ENCODE results near the gene ANP32B.

ANP32B gene

DNA sequence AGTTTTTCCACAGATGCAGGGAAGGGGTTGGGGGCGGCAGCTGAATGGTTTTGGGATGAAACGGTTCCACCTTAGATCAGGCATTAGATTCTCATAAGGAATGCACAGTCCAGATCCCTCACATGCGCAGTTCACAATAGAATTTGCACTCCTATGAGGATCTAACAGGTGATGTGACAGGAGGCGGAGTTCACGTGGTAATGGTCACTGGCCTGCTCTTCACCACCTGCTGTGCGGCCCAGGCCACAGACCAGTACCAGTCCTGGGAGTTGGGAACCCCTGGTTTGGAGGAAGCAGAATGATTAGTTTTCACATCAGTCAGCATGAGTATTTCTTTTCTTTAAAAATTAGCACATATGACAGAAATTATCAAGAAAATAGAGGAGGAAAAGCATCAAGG, 26.3 kb downstream of the ANP32B start:
- Histone ChIP-seq H2AK5ac (ENCODE audit: low read length) (no peak overlapping the region), H3K4me2 (ENCODE audit: low read length) (no peak overlapping the region), H3K4ac (ENCODE audit: low read depth, low read length) (no peak overlapping the region), H3K4me3 (ENCODE audit: low read length) (no peak overlapping the region), H2BK5ac (ENCODE audit: low read length) (no peak overlapping the region), H3K23ac (ENCODE audit: low read length) (no peak overlapping the region), H3K56ac (ENCODE audit: low read length) (no peak overlapping the region), H3K36me3 (ENCODE audit: control insufficient read depth, insufficient read depth, low read length) (peaks cover 34% of the 10 kb centered on the region), H3K9ac (ENCODE audit: low read length) (no peak overlapping the region), H3K27ac (ENCODE audit: low read depth, low read length) (no peak overlapping the region), H2BK15ac (replicated peaks; ENCODE audit: low read depth) (no peak overlapping the region), H4K5ac (ENCODE audit: low read length) (no peak overlapping the region), H3K79me2 (ENCODE audit: control insufficient read depth, insufficient read depth, low read length) (peaks cover 6% of the 10 kb centered on the region), H3K18ac (ENCODE audit: low read length) (no peak overlapping the region), H3K79me1 (ENCODE audit: low read length) (peaks cover 13% of the 10 kb centered on the region), H2BK120ac (ENCODE audit: low read depth, low read length) (no peak overlapping the region), H4K8ac (ENCODE audit: low read depth, low read length) (no peak overlapping the region), H3K27me3 (ENCODE audit: insufficient read depth, low read length, poor library complexity) (no peaks in the 10 kb centered on the region), H3K4me1 (ENCODE audit: control insufficient read depth, low read depth, low read length) (no peaks in the 10 kb centered on the region)
- no CpG with 5 or more reads among the region's 6 CpGs for WGBS (ENCODE audit: extremely low coverage, insufficient coverage, low lambda C conversion rate)
- DNase-seq, result no peak

DNA sequence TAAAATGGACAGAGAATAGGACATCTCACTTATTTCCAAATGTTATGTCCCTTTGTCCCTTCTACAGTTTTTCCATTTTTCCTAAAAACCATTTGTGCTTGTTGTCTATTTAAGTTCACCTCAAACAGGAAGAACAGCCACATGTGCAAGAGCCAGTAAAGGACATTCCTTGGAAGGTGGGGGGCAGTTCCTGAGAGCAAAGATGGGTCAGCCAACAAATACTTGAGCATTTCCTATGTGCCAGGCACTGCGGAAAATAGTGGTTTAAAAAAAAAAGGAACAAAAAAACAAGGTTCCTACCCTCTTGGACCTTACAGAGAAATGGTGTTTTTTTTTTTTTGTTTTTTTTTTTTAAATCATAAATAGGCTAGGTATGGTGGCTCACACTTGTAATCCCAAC, 26.8 kb downstream of the ANP32B start:
- Histone ChIP-seq H3K4ac (ENCODE audit: low read depth, low read length) (no peak overlapping the region), H4K8ac (ENCODE audit: low read depth, low read length) (no peak overlapping the region), H2AK5ac (ENCODE audit: low read length) (no peak overlapping the region), H3K4me1 (ENCODE audit: control insufficient read depth, low read depth, low read length) (no peaks in the 10 kb centered on the region), H4K5ac (ENCODE audit: low read length) (no peak overlapping the region), H3K27ac (ENCODE audit: low read depth, low read length) (no peak overlapping the region), H2BK15ac (replicated peaks; ENCODE audit: low read depth) (no peak overlapping the region), H3K27me3 (ENCODE audit: insufficient read depth, low read length, poor library complexity) (no peaks in the 10 kb centered on the region), H3K18ac (ENCODE audit: low read length) (no peak overlapping the region), H2BK5ac (ENCODE audit: low read length) (no peak overlapping the region), H2BK120ac (ENCODE audit: low read depth, low read length) (no peak overlapping the region), H3K79me1 (ENCODE audit: low read length) (peaks cover 11% of the 10 kb centered on the region), H3K9ac (ENCODE audit: low read length) (no peak overlapping the region), H3K36me3 (ENCODE audit: control insufficient read depth, insufficient read depth, low read length) (peaks cover 33% of the 10 kb centered on the region), H3K56ac (ENCODE audit: low read length) (no peak overlapping the region), H3K23ac (ENCODE audit: low read length) (no peak overlapping the region), H3K4me3 (ENCODE audit: low read length) (no peak overlapping the region), H3K4me2 (ENCODE audit: low read length) (no peak overlapping the region), H3K79me2 (ENCODE audit: control insufficient read depth, insufficient read depth, low read length) (peaks cover 5% of the 10 kb centered on the region)
- no peak for DNase-seq
- WGBS (ENCODE audit: extremely low coverage, insufficient coverage, low lambda C conversion rate), result no CpG with 5 or more reads among the region's 1 CpG

- H2AK5ac ChIP-seq (ENCODE audit: low read length), result no peak overlapping the region
- peak; percentile 59 for DNase-seq
- no CpG with 5 or more reads among the region's 2 CpGs for WGBS (ENCODE audit: extremely low coverage, insufficient coverage, low lambda C conversion rate)
- no peak overlapping the region for H3K9ac ChIP-seq (ENCODE audit: low read length)
- H3K4me1 ChIP-seq (ENCODE audit: control insufficient read depth, low read depth, low read length), result no peaks in the 10 kb centered on the region
- peaks cover 4% of the 10 kb centered on the region for H3K79me2 ChIP-seq (ENCODE audit: control insufficient read depth, insufficient read depth, low read length)
- H3K4me3 ChIP-seq (ENCODE audit: low read length), result no peak overlapping the region
- no peak overlapping the region for H3K23ac ChIP-seq (ENCODE audit: low read length)
- peaks cover 10% of the 10 kb centered on the region for H3K79me1 ChIP-seq (ENCODE audit: low read length)
- H3K56ac ChIP-seq (ENCODE audit: low read length), result no peak overlapping the region
- no peaks in the 10 kb centered on the region for H3K27me3 ChIP-seq (ENCODE audit: insufficient read depth, low read length, poor library complexity)
- H2BK120ac ChIP-seq (ENCODE audit: low read depth, low read length), result no peak overlapping the region
- no peak overlapping the region for H3K4ac ChIP-seq (ENCODE audit: low read depth, low read length)
- H4K5ac ChIP-seq (ENCODE audit: low read length), result no peak overlapping the region
- peaks cover 32% of the 10 kb centered on the region for H3K36me3 ChIP-seq (ENCODE audit: control insufficient read depth, insufficient read depth, low read length)
- no peak overlapping the region for H2BK15ac ChIP-seq (replicated peaks; ENCODE audit: low read depth)
- no peak overlapping the region for H2BK5ac ChIP-seq (ENCODE audit: low read length)
- H3K27ac ChIP-seq (ENCODE audit: low read depth, low read length), result no peak overlapping the region
- H4K8ac ChIP-seq (ENCODE audit: low read depth, low read length), result no peak overlapping the region
- no peak overlapping the region for H3K4me2 ChIP-seq (ENCODE audit: low read length)
- no peak overlapping the region for H3K18ac ChIP-seq (ENCODE audit: low read length)
These were observed 27.3 kb downstream of the ANP32B start for GRCh38 chr9:98010445-98010844.

DNA sequence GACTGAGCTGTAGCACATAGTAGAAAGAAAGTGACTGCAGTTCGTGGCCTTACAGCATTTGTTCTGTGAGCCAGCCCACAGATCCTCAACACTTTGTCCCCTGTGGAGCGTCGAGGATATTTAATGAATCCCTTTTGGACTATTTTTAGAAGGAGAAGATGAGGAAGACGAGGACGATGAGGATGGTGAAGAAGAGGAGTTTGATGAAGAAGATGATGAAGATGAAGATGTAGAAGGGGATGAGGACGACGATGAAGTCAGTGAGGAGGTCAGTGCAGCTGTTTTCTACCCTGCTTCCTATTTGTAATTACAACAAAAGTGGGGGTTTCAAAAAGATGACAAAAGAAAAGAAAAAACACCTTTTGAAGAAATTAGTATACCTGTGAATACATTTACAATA, 28.0 kb downstream of the ANP32B start:
- no peak for DNase-seq
- Histone ChIP-seq H3K4me3 (ENCODE audit: low read length) (no peak overlapping the region), H3K4ac (ENCODE audit: low read depth, low read length) (no peak overlapping the region), H3K4me1 (ENCODE audit: control insufficient read depth, low read depth, low read length) (no peaks in the 10 kb centered on the region), H2AK5ac (ENCODE audit: low read length) (no peak overlapping the region), H3K4me2 (ENCODE audit: low read length) (no peak overlapping the region), H2BK15ac (replicated peaks; ENCODE audit: low read depth) (no peak overlapping the region), H2BK5ac (ENCODE audit: low read length) (no peak overlapping the region), H3K27me3 (ENCODE audit: insufficient read depth, low read length, poor library complexity) (no peaks in the 10 kb centered on the region), H3K56ac (ENCODE audit: low read length) (no peak overlapping the region), H2BK120ac (ENCODE audit: low read depth, low read length) (no peak overlapping the region), H4K8ac (ENCODE audit: low read depth, low read length) (no peak overlapping the region), H3K79me2 (ENCODE audit: control insufficient read depth, insufficient read depth, low read length) (peaks cover 3% of the 10 kb centered on the region), H4K5ac (ENCODE audit: low read length) (no peak overlapping the region), H3K9ac (ENCODE audit: low read length) (no peak overlapping the region), H3K79me1 (ENCODE audit: low read length) (peaks cover 11% of the 10 kb centered on the region), H3K18ac (ENCODE audit: low read length) (no peak overlapping the region), H3K23ac (ENCODE audit: low read length) (no peak overlapping the region), H3K27ac (ENCODE audit: low read depth, low read length) (no peak overlapping the region), H3K36me3 (ENCODE audit: control insufficient read depth, insufficient read depth, low read length) (peaks cover 26% of the 10 kb centered on the region)
- WGBS (ENCODE audit: extremely low coverage, insufficient coverage, low lambda C conversion rate), result 100% methylated on average over 4 of the region's 7 CpGs

DNA sequence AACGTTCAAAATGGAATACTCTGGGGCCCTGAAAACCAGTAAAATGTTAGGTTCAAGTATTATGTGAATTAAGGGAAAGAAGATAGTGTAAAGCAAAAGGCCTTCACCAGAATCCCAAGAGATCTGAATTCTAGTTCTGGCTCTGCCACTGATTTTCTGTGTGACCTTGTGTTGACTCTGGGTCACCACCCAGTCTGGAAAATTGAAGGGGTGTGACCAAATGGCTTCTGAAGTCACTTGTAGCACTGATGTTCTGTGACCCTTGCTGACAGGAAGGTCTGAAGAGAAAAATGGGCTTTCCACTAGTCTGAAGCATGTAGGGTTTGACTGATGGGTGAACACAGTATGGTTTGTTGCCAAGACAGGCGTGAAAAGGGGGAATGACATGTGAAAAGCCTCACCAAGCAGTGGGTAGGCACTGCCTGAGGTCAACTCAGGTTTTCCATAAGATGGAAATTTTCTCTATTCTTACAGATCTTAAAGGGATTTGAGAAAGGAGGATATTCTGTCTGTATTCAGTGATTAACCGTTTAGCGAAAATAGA, 33.1 kb downstream of the ANP32B start:
- H3K79me1 ChIP-seq (ENCODE audit: low read length), result peaks cover 2% of the 10 kb centered on the region
- H3K18ac ChIP-seq (ENCODE audit: low read length), result no peak overlapping the region
- no peak overlapping the region for H3K4me3 ChIP-seq (ENCODE audit: low read length)
- H3K4me2 ChIP-seq (ENCODE audit: low read length), result no peak overlapping the region
- no peak overlapping the region for H3K56ac ChIP-seq (ENCODE audit: low read length)
- H3K9ac ChIP-seq (ENCODE audit: low read length), result no peak overlapping the region
- no peak for DNase-seq
- H3K36me3 ChIP-seq (ENCODE audit: control insufficient read depth, insufficient read depth, low read length), result peaks cover 23% of the 10 kb centered on the region
- H2BK15ac ChIP-seq (replicated peaks; ENCODE audit: low read depth), result no peak overlapping the region
- H2AK5ac ChIP-seq (ENCODE audit: low read length), result no peak overlapping the region
- H3K79me2 ChIP-seq (ENCODE audit: control insufficient read depth, insufficient read depth, low read length), result no peaks in the 10 kb centered on the region
- H3K27ac ChIP-seq (ENCODE audit: low read depth, low read length), result no peak overlapping the region
- H3K4me1 ChIP-seq (ENCODE audit: control insufficient read depth, low read depth, low read length), result no peaks in the 10 kb centered on the region
- H2BK5ac ChIP-seq (ENCODE audit: low read length), result no peak overlapping the region
- no peaks in the 10 kb centered on the region for H3K27me3 ChIP-seq (ENCODE audit: insufficient read depth, low read length, poor library complexity)
- 100% methylated on average over 2 of the region's 4 CpGs for WGBS (ENCODE audit: extremely low coverage, insufficient coverage, low lambda C conversion rate)
- no peak overlapping the region for H4K5ac ChIP-seq (ENCODE audit: low read length)
- H3K4ac ChIP-seq (ENCODE audit: low read depth, low read length), result no peak overlapping the region
- no peak overlapping the region for H4K8ac ChIP-seq (ENCODE audit: low read depth, low read length)
- no peak overlapping the region for H2BK120ac ChIP-seq (ENCODE audit: low read depth, low read length)
- no peak overlapping the region for H3K23ac ChIP-seq (ENCODE audit: low read length)

- no peak overlapping the region for H4K8ac ChIP-seq (ENCODE audit: low read depth, low read length)
- no peak overlapping the region for H3K9ac ChIP-seq (ENCODE audit: low read length)
- H3K36me3 ChIP-seq (ENCODE audit: control insufficient read depth, insufficient read depth, low read length), result peaks cover 21% of the 10 kb centered on the region
- H3K23ac ChIP-seq (ENCODE audit: low read length), result no peak overlapping the region
- H2AK5ac ChIP-seq (ENCODE audit: low read length), result no peak overlapping the region
- no peak overlapping the region for H2BK5ac ChIP-seq (ENCODE audit: low read length)
- H4K5ac ChIP-seq (ENCODE audit: low read length), result no peak overlapping the region
- H3K4me2 ChIP-seq (ENCODE audit: low read length), result no peak overlapping the region
- no peaks in the 10 kb centered on the region for H3K27me3 ChIP-seq (ENCODE audit: insufficient read depth, low read length, poor library complexity)
- DNase-seq, result no peak
- H3K18ac ChIP-seq (ENCODE audit: low read length), result no peak overlapping the region
- no peak overlapping the region for H3K4ac ChIP-seq (ENCODE audit: low read depth, low read length)
- no CpG with 5 or more reads among the region's 1 CpG for WGBS (ENCODE audit: extremely low coverage, insufficient coverage, low lambda C conversion rate)
- H2BK15ac ChIP-seq (replicated peaks; ENCODE audit: low read depth), result no peak overlapping the region
- no peak overlapping the region for H3K4me3 ChIP-seq (ENCODE audit: low read length)
- H3K27ac ChIP-seq (ENCODE audit: low read depth, low read length), result no peak overlapping the region
- H3K4me1 ChIP-seq (ENCODE audit: control insufficient read depth, low read depth, low read length), result no peaks in the 10 kb centered on the region
- H2BK120ac ChIP-seq (ENCODE audit: low read depth, low read length), result no peak overlapping the region
- no peaks in the 10 kb centered on the region for H3K79me2 ChIP-seq (ENCODE audit: control insufficient read depth, insufficient read depth, low read length)
- peaks cover 2% of the 10 kb centered on the region for H3K79me1 ChIP-seq (ENCODE audit: low read length)
- no peak overlapping the region for H3K56ac ChIP-seq (ENCODE audit: low read length)
These were observed 34.2 kb downstream of the ANP32B start for GRCh38 chr9:98017306-98017705.
